ENCODE results near the gene ETS1.

ETS1 gene

GRCh38 chr11:128520206-128520887 lies 67.0 kb downstream of the ETS1 start:
- DNase-seq (ENCODE audit: low read depth in 1 of 2, low spot score in 1 of 2): no peak

- no peak for DNase-seq (ENCODE audit: low read depth in 1 of 2, low spot score in 1 of 2)
Observed at GRCh38 chr11:128519338-128519737, 68.0 kb downstream of the ETS1 start.

GRCh38 chr11:128518493-128519207 lies 68.7 kb downstream of the ETS1 start:
- DNase-seq (ENCODE audit: low read depth in 1 of 2, low spot score in 1 of 2): no peak

GRCh38 chr11:128517451-128518230 lies 69.7 kb downstream of the ETS1 start:
- DNase-seq (ENCODE audit: low read depth in 1 of 2, low spot score in 1 of 2): no peak

GRCh38 chr11:128516886-128517285 lies 70.5 kb downstream of the ETS1 start:
- no peak for DNase-seq (ENCODE audit: low read depth in 1 of 2, low spot score in 1 of 2)

GRCh38 chr11:128515826-128516778 lies 71.3 kb downstream of the ETS1 start:
- DNase-seq (ENCODE audit: low read depth in 1 of 2, low spot score in 1 of 2): no peak

- no peak for DNase-seq (ENCODE audit: low read depth in 1 of 2, low spot score in 1 of 2)
Observed at GRCh38 chr11:128515086-128515485, 72.3 kb downstream of the ETS1 start.

- DNase-seq (ENCODE audit: low read depth in 1 of 2, low spot score in 1 of 2): no peak
Observed at GRCh38 chr11:128513915-128514681, 73.3 kb downstream of the ETS1 start.

GRCh38 chr11:128512474-128512996 lies 74.8 kb downstream of the ETS1 start:
- no peak for DNase-seq (ENCODE audit: low read depth in 1 of 2, low spot score in 1 of 2)

GRCh38 chr11:128511712-128512111 lies 75.6 kb downstream of the ETS1 start:
- no peak for DNase-seq (ENCODE audit: low read depth in 1 of 2, low spot score in 1 of 2)

GRCh38 chr11:128509621-128510389 lies 77.6 kb downstream of the ETS1 start:
- DNase-seq (ENCODE audit: low read depth in 1 of 2, low spot score in 1 of 2): no peak

GRCh38 chr11:128508770-128509510 lies 78.4 kb downstream of the ETS1 start:
- DNase-seq (ENCODE audit: low read depth in 1 of 2, low spot score in 1 of 2): no peak

GRCh38 chr11:128507936-128508335 lies 79.4 kb downstream of the ETS1 start:
- no peak for DNase-seq (ENCODE audit: low read depth in 1 of 2, low spot score in 1 of 2)

GRCh38 chr11:128506999-128507611 lies 80.3 kb downstream of the ETS1 start:
- no peak for DNase-seq (ENCODE audit: low read depth in 1 of 2, low spot score in 1 of 2)

GRCh38 chr11:128506356-128506755 lies 81.0 kb downstream of the ETS1 start:
- DNase-seq (ENCODE audit: low read depth in 1 of 2, low spot score in 1 of 2): no peak

- DNase-seq (ENCODE audit: low read depth in 1 of 2, low spot score in 1 of 2): no peak
Observed at GRCh38 chr11:128505449-128506065, 81.8 kb downstream of the ETS1 start.

GRCh38 chr11:128504486-128504885 lies 82.9 kb downstream of the ETS1 start:
- no peak for DNase-seq (ENCODE audit: low read depth in 1 of 2, low spot score in 1 of 2)

Data from stimulated activated CD4-positive, alpha-beta T cell treated with anti-CD3 and anti-CD28 coated beads, Interleukin-15, amount 100 ng/mL, for 1 hour (primary cell).